HEK293 (cell line): ENCODE data around the gene SAG.

Experiments
- CTCF ChIA-PET: fragments of 350-600 bp; formaldehyde crosslinking; extraction: SDS; loops from one replicate; lab custom pipeline; 2021; ENCODE audit warnings: antibody characterized with exemption; lab: Yijun Ruan, JAX
- POLR2A ChIA-PET: fragments of 300-600 bp; formaldehyde crosslinking; extraction: SDS; loops from one replicate; lab custom pipeline; 2020; ENCODE audit warnings: antibody characterized with exemption, inconsistent platforms; lab: Yijun Ruan, JAX
- H3K27ac ChIP-seq: fragments of 200-500 bp; sonication (Bioruptor generic); 2 replicates; pipeline ENCODE4 v1.5.1; 2014; ENCODE audit warnings: low read depth, low read length, control low read depth, inconsistent platforms; ENCODE audit errors: extremely low read depth
- H3K36me3 ChIP-seq, 2 experiments: fragments of 200-500 bp in 1 of 2; sonication (Bioruptor generic) in 1 of 2; 1 replicate in 1 of 2; 2 replicates in 1 of 2; pipeline ENCODE4 v1.5.1; 2014 to 2017; ENCODE audit warnings: inconsistent platforms in 2 of 2, low read length in 2 of 2; ENCODE audit not compliant: control insufficient read depth in 2 of 2, insufficient read depth in 1 of 2
- H3K4me1 ChIP-seq: fragments of 200-500 bp; sonication (Bioruptor generic); 2 replicates; pipeline ENCODE4 v1.5.1; 2014; ENCODE audit warnings: mild to moderate bottlenecking, low read length, inconsistent platforms; ENCODE audit not compliant: control insufficient read depth, insufficient read depth
- H3K4me3 ChIP-seq: 2 replicates; pipeline ENCODE4 v1.5.1; 2011; ENCODE audit warnings: low read depth, mild to moderate bottlenecking, control low read depth, low read length, moderate library complexity
- H3K9me3 ChIP-seq: fragments of 200-500 bp; sonication (Bioruptor generic); 2 replicates; pipeline ENCODE4 v1.5.1; 2014; ENCODE audit warnings: low read depth, low read length, inconsistent platforms; ENCODE audit not compliant: control insufficient read depth, insufficient read depth
- IKZF3 ChIP-seq: fragments of 450-650 bp; IDR thresholded peaks from 2 replicates; pipeline ENCODE4 v1.5.0; 2018; ENCODE audit warnings: missing biosample characterization, mild to moderate bottlenecking, missing genetic modification characterization, moderate library complexity
- KLF9 ChIP-seq: fragments of 450-650 bp; formaldehyde crosslinking; IDR thresholded peaks from 2 replicates; pipeline ENCODE4 v1.5.1; 2016; ENCODE audit warnings: missing biosample characterization, missing genetic modification characterization, low read depth
- SP7 ChIP-seq: fragments of 450-650 bp; formaldehyde crosslinking; IDR thresholded peaks from 2 replicates; pipeline ENCODE4 v1.5.1; 2016; ENCODE audit warnings: missing biosample characterization, missing genetic modification characterization
- ZBTB17 ChIP-seq: fragments of 450-650 bp; formaldehyde crosslinking; IDR thresholded peaks from 2 replicates; pipeline ENCODE4 v1.5.1; 2016; ENCODE audit warnings: missing biosample characterization, missing genetic modification characterization
- ZBTB21 ChIP-seq: fragments of 450-650 bp; formaldehyde crosslinking; IDR thresholded peaks from 2 replicates; pipeline ENCODE4 v1.5.1; 2017; ENCODE audit warnings: missing biosample characterization, missing genetic modification characterization
- ZBTB8A ChIP-seq: fragments of 450-650 bp; formaldehyde crosslinking; IDR thresholded peaks from 2 replicates; pipeline ENCODE4 v1.5.1; 2016; ENCODE audit warnings: missing biosample characterization, missing genetic modification characterization
- ZNF146 ChIP-seq: fragments of 450-650 bp; formaldehyde crosslinking; IDR thresholded peaks from 2 replicates; pipeline ENCODE4 v1.5.1; 2016; ENCODE audit warnings: missing biosample characterization, missing genetic modification characterization
- ZNF157 ChIP-seq: fragments of 450-650 bp; formaldehyde crosslinking; IDR thresholded peaks from 2 replicates; pipeline ENCODE4 v1.5.1; 2016; ENCODE audit warnings: missing biosample characterization, missing genetic modification characterization
- ZNF174 ChIP-seq: fragments of 450-650 bp; formaldehyde crosslinking; IDR thresholded peaks from 2 replicates; pipeline ENCODE4 v1.5.0; 2017; ENCODE audit warnings: missing biosample characterization, mild to moderate bottlenecking, missing genetic modification characterization
- ZNF302 ChIP-seq: fragments of 450-650 bp; formaldehyde crosslinking; IDR thresholded peaks from 2 replicates; pipeline ENCODE4 v1.5.1; 2016; ENCODE audit warnings: missing biosample characterization, missing genetic modification characterization, low read depth
- ZNF37A ChIP-seq: fragments of 450-650 bp; IDR thresholded peaks from 2 replicates; pipeline ENCODE4 v1.5.1; 2018; ENCODE audit warnings: missing biosample characterization, missing genetic modification characterization
- ZNF394 ChIP-seq: fragments of 450-650 bp; formaldehyde crosslinking; IDR thresholded peaks from 2 replicates; pipeline ENCODE4 v1.5.1; 2016; ENCODE audit warnings: missing biosample characterization, missing genetic modification characterization, mild to moderate bottlenecking, moderate library complexity, borderline replicate concordance
- ZNF423 ChIP-seq: fragments of 450-650 bp; formaldehyde crosslinking; IDR thresholded peaks from 2 replicates; pipeline ENCODE4 v1.5.1; 2016; ENCODE audit warnings: missing biosample characterization, missing genetic modification characterization
- ZNF426 ChIP-seq: fragments of 450-650 bp; formaldehyde crosslinking; IDR thresholded peaks from 2 replicates; pipeline ENCODE4 v1.5.1; 2017; ENCODE audit warnings: missing biosample characterization, missing genetic modification characterization, mild to moderate bottlenecking, inconsistent platforms, moderate library complexity
- ZNF549 ChIP-seq: fragments of 450-650 bp; IDR thresholded peaks from 2 replicates; pipeline ENCODE4 v1.5.1; 2018; ENCODE audit warnings: missing biosample characterization, missing genetic modification characterization, mild to moderate bottlenecking, inconsistent platforms, moderate library complexity
- ZNF555 ChIP-seq: fragments of 450-650 bp; formaldehyde crosslinking; conservative IDR thresholded peaks from 2 replicates; pipeline ENCODE4 v1.5.1; 2017; ENCODE audit warnings: missing biosample characterization, mild to moderate bottlenecking, missing genetic modification characterization, inconsistent platforms
- ZNF585B ChIP-seq: fragments of 450-650 bp; formaldehyde crosslinking; IDR thresholded peaks from 2 replicates; pipeline ENCODE4 v1.5.1; 2016; ENCODE audit warnings: missing biosample characterization, missing genetic modification characterization
- ZNF596 ChIP-seq: fragments of 450-650 bp; IDR thresholded peaks from 2 replicates; pipeline ENCODE4 v1.5.0; 2018; ENCODE audit warnings: missing biosample characterization, mild to moderate bottlenecking, missing genetic modification characterization, moderate library complexity
- ZNF600 ChIP-seq: fragments of 450-650 bp; formaldehyde crosslinking; IDR thresholded peaks from 2 replicates; pipeline ENCODE4 v1.5.1; 2016; ENCODE audit warnings: missing biosample characterization, missing genetic modification characterization
- ZNF776 ChIP-seq: fragments of 450-650 bp; formaldehyde crosslinking; IDR thresholded peaks from 2 replicates; pipeline ENCODE4 v1.5.0; 2017; ENCODE audit warnings: missing biosample characterization, missing genetic modification characterization, borderline replicate concordance
- ZNF777 ChIP-seq: fragments of 450-650 bp; formaldehyde crosslinking; IDR thresholded peaks from 2 replicates; pipeline ENCODE4 v1.5.1; 2017; ENCODE audit warnings: missing biosample characterization, missing genetic modification characterization, borderline replicate concordance
- TF ChIP-seq, protein P1 (sequence below): fragments of 450-650 bp; formaldehyde crosslinking; IDR thresholded peaks from 2 replicates; pipeline ENCODE4 v1.5.1; 2016; ENCODE audit warnings: missing biosample characterization, missing genetic modification characterization, low read depth
- TF ChIP-seq, protein P2 (sequence below): fragments of 450-650 bp; formaldehyde crosslinking; IDR thresholded peaks from 2 replicates; pipeline ENCODE4; 2016; ENCODE audit warnings: missing biosample characterization, missing genetic modification characterization

SAG gene

DNA sequence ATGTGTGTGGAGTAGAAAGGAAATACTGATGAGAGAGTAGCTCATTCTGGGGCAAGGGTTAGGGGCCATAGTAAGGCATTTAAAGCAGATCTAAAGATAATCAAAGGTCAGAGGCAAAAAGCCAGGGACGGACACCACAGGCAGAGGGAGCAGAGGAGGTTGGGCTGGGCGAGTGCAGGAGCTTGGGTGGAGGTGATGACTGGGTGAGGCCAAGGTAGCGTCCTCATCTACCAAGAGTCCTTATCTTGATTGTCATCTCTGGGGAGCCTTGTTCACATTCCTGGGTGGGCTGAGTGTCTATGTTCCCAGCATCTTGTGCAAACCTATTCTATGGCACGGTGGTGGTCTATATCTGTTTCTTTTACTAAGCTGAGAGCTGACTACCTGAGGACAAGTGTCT lies 26.1 kb upstream of the SAG start:
- TF ChIP-seq ZNF600 (tag by site-specific recombination) (no peak), IKZF3 (tag by site-specific recombination) (no peak), ZNF146 (no peak), ZNF37A (no peak), ZNF777 (tag by site-specific recombination) (no peak), ZNF555 (no peak), KLF9 (tag by site-specific recombination) (no peak)
- CTCF ChIA-PET: interaction anchor here (1.0 kb wide), 1 partner anchor 102 kb away, joined by 3 read pairs; no protein-coding TSS in a partner anchor

DNA sequence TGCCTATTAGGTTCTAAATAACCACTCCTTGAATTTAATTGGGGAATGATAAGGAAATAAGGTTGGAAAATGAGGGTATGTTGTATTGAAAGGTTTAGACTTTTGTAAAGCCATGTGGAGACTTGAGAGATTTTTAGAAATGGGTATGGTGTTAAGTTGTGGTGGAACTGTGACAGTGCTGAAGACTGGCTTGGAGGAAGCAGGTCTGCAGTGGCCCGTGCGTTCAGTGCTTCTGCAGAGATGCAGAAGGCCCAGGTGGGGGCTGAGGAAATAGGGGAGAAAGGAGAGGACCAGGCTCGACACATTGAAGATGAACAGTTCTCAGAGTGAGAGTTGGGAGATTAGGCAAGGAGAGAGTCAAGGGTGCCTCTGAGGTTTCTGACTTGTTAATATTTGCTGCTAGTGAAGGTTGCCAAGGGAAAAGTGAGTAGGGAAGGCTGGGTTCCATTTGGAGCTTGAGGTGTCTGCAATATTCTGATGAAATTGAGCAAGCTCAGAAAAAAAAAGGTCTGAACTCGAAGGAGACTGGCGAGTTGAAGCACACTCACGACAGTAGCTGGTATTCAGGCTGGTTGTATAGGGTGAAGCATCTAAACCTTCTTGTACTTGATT lies 25.5 kb upstream of the SAG start:
- no peak overlapping the region for H3K27ac ChIP-seq
- no peak overlapping the region for H3K4me3 ChIP-seq
- ChIA-PET POLR2A (no interaction called here), CTCF (interaction anchor here (1.0 kb wide), 1 partner anchor 101 kb away, joined by 3 read pairs; no protein-coding TSS in a partner anchor)
- no peaks in the 10 kb centered on the region for H3K9me3 ChIP-seq
- no peak for TF ChIP-seq SP7 (tag by site-specific recombination)
- TF ChIP-seq, protein P1, sequence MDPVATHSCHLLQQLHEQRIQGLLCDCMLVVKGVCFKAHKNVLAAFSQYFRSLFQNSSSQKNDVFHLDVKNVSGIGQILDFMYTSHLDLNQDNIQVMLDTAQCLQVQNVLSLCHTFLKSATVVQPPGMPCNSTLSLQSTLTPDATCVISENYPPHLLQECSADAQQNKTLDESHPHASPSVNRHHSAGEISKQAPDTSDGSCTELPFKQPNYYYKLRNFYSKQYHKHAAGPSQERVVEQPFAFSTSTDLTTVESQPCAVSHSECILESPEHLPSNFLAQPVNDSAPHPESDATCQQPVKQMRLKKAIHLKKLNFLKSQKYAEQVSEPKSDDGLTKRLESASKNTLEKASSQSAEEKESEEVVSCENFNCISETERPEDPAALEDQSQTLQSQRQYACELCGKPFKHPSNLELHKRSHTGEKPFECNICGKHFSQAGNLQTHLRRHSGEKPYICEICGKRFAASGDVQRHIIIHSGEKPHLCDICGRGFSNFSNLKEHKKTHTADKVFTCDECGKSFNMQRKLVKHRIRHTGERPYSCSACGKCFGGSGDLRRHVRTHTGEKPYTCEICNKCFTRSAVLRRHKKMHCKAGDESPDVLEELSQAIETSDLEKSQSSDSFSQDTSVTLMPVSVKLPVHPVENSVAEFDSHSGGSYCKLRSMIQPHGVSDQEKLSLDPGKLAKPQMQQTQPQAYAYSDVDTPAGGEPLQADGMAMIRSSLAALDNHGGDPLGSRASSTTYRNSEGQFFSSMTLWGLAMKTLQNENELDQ: no peak
- TF ChIP-seq ZBTB17 (tag by site-specific recombination): no peak
- no peak for TF ChIP-seq ZNF174 (tag by site-specific recombination)
- TF ChIP-seq, protein P2, sequence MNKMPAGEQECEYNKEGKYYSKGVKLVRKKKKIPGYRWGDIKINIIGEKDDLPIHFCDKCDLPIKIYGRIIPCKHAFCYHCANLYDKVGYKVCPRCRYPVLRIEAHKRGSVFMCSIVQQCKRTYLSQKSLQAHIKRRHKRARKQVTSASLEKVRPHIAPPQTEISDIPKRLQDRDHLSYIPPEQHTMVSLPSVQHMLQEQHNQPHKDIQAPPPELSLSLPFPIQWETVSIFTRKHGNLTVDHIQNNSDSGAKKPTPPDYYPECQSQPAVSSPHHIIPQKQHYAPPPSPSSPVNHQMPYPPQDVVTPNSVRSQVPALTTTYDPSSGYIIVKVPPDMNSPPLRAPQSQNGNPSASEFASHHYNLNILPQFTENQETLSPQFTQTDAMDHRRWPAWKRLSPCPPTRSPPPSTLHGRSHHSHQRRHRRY (tag by site-specific recombination): no peak
- TF ChIP-seq ZNF585B (tag by site-specific recombination): no peak
- TF ChIP-seq ZBTB21 (tag by site-specific recombination): no peak
- no peak for TF ChIP-seq ZNF423 (tag by site-specific recombination)
- TF ChIP-seq ZBTB8A (tag by site-specific recombination): no peak
- no peak for TF ChIP-seq ZNF302 (tag by site-specific recombination)
- TF ChIP-seq ZNF394 (tag by site-specific recombination): no peak
- no peak for TF ChIP-seq ZNF776 (tag by site-specific recombination)
- TF ChIP-seq ZNF549 (tag by site-specific recombination): no peak
- TF ChIP-seq ZNF596 (tag by site-specific recombination): no peak
- TF ChIP-seq ZNF157 (tag by site-specific recombination): no peak
- TF ChIP-seq ZNF426: no peak
- no peaks in the 10 kb centered on the region for H3K4me1 ChIP-seq
- H3K36me3 ChIP-seq: peaks cover 39 to 89% of the 10 kb centered on the region in 2 experiments

More for the DNA sequence above, 26.1 kb upstream of the SAG start:
- Histone ChIP-seq H3K36me3 (peaks cover 42 to 88% of the 10 kb centered on the region in 2 experiments), H3K4me3 (no peak overlapping the region), H3K27ac (no peak overlapping the region), H3K9me3 (no peaks in the 10 kb centered on the region), H3K4me1 (no peaks in the 10 kb centered on the region)
- POLR2A ChIA-PET: no interaction called here
